PC-9 (cell line): ENCODE measurements around the gene KRT79. TPM values are rescaled to one million over a fixed set of nuclear protein-coding genes. Genes with fewer than 3 reads are reported as not detected.

Experiments used
- BruUV-seq: library from RNA; stranded (reverse); fragments of 400-500 nt; replicated peaks from 2 replicates; lab custom pipeline; 2021; lab: Mats Ljungman, UMichigan
- CTCF ChIA-PET: fragments of 300-600 bp; sonication (Branson Sonifier 250); formaldehyde crosslinking; loops from one replicate; lab custom pipeline; 2022; ENCODE audit warnings: antibody characterized with exemption; lab: Charles Lee
- POLR2A ChIA-PET: fragments of 300-600 bp; sonication (Branson Sonifier 250); formaldehyde crosslinking; loops from one replicate; lab custom pipeline; 2022; ENCODE audit warnings: antibody characterized with exemption; ENCODE audit not compliant: unreplicated experiment; lab: Charles Lee
- DNase-seq, 2 experiments: peaks; one replicate each; pipeline versions ENCODE4 v3.0.0 to v3.0.0-alpha.2; 2015 to 2022; ENCODE audit warnings: mixed read lengths in 1 of 2
- H2AFZ ChIP-seq: fragments of 200-600 bp; sonication (generic); 2 replicates; pipeline ENCODE4 v1.8.1; 2017; ENCODE audit warnings: antibody characterized with exemption
- H3F3A ChIP-seq: fragments of 200-600 bp; sonication (generic); 2 replicates; pipeline ENCODE4 v1.8.1; 2017; ENCODE audit warnings: antibody characterized with exemption, mild to moderate bottlenecking, low read depth; ENCODE audit not compliant: insufficient read depth
- H3K27ac ChIP-seq: fragments of 200-600 bp; sonication (generic); 2 replicates; pipeline ENCODE4 v1.6.1; 2016; ENCODE audit warnings: mixed run types
- H3K27me3 ChIP-seq: fragments of 200-600 bp; sonication (generic); 2 replicates; pipeline ENCODE4 v1.6.1; 2016; ENCODE audit warnings: low read depth, mixed run types; ENCODE audit not compliant: insufficient read depth
- H3K36me3 ChIP-seq: fragments of 200-600 bp; sonication (generic); 2 replicates; pipeline ENCODE4 v1.6.1; 2016; ENCODE audit warnings: low read depth, mixed run types
- H3K4me1 ChIP-seq: fragments of 200-600 bp; sonication (generic); replicated peaks from 2 replicates; pipeline ENCODE4 v1.6.1; 2016; ENCODE audit warnings: mixed run types; ENCODE audit not compliant: insufficient read depth
- H3K4me2 ChIP-seq: fragments of 200-600 bp; sonication (generic); 2 replicates; pipeline ENCODE4 v1.6.1; 2017; ENCODE audit warnings: mixed run types
- H3K4me3 ChIP-seq: fragments of 200-600 bp; sonication (generic); 2 replicates; pipeline ENCODE4 v1.6.1; 2016; ENCODE audit warnings: mixed run types
- H3K79me2 ChIP-seq: fragments of 200-600 bp; sonication (generic); 2 replicates; pipeline ENCODE4 v1.6.1; 2017; ENCODE audit warnings: low read depth, mixed run types
- H3K9me2 ChIP-seq: fragments of 200-600 bp; sonication (generic); 2 replicates; pipeline ENCODE4 v1.8.1; 2017; ENCODE audit warnings: mild to moderate bottlenecking; ENCODE audit not compliant: insufficient read depth
- H3K9me3 ChIP-seq: fragments of 200-600 bp; sonication (generic); 2 replicates; pipeline ENCODE4 v1.8.1; 2016; ENCODE audit warnings: low read depth; ENCODE audit not compliant: insufficient read depth
- H4K20me1 ChIP-seq: fragments of 200-600 bp; sonication (generic); 2 replicates; pipeline ENCODE4 v1.8.1; 2017; ENCODE audit not compliant: insufficient read depth
- EZH2 ChIP-seq: fragments of 200-600 bp; sonication (generic); IDR thresholded peaks from 2 replicates; pipeline ENCODE4 v1.8.0; 2017; ENCODE audit warnings: antibody characterized with exemption, low read depth
- intact Hi-C: fragments of 100-400 bp; cut with micrococcal nuclease; formaldehyde crosslinking; loops from one replicate; pipeline ENCODE4 v1.10.0; 2022; ENCODE audit not compliant: unreplicated experiment
- total RNA-seq: library from RNA; stranded (reverse); gene quantifications from 2 replicates; pipeline ENCODE4 v1.2.3, GENCODE V29; 2021
- TF ChIP-seq, protein P1 (sequence below): fragments of 200-600 bp; sonication (generic); conservative IDR thresholded peaks from 2 replicates; pipeline ENCODE4 v1.6.1; 2017; ENCODE audit warnings: mixed run types, antibody characterized with exemption, mild to moderate bottlenecking, moderate library complexity

Gene KRT79
- total RNA-seq, 1 experiment from 2014 or later, result 0.28 TPM

DNA sequence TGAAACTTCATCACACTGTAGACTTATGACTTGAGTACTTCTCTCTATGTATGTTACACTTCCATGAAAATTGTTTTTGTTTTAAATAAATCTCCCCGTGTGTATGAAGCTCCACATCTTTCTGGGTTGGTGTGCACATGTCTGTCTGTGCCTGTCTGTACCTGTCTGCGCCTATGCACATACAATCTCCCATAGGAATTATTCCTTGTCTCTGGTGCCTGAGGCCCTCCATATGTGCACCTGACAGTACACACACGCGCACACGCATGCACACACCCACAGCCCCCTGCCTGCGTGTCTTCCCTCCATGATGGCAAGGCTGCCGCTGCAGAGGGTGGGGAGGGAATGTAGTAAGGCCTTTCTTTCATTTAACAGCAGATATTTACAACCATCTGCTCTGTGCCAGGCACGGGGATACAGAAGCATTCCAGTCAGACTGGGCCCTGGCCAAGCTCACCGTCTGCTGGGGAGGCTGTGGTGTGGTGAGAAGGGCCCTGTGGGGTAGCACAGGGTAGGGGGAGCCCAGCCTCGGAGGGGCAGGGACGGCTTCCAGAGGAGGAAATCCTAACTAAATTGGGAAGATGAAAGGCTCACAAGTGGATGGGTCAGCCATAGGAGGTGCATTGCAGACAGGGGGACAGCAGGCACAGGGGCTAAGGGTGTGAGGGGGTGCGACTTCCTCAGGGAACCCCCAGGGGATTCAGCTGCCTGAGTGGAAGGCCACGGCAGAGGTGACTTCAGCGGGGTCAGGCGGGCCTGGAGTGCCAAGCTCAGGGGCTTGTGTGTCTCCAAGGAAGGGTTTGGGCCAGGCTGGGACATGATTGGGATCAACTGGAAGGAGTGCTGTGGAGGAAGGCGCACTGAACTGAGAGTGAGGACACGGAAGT is 44.6 kb upstream of the KRT79 start:
- peak overlapping the region; percentile 69 for H3K4me2 ChIP-seq
- no peak for TF ChIP-seq EZH2
- no peaks in the 10 kb centered on the region for H3K79me2 ChIP-seq
- H3K9me2 ChIP-seq, result no peaks in the 10 kb centered on the region
- intact Hi-C loops, result loop anchor here (1.0 kb wide), 3 partner anchors 295 to 739 kb away; no protein-coding TSS in a partner anchor
- H3K36me3 ChIP-seq, result no peaks in the 10 kb centered on the region
- CTCF ChIA-PET, result interaction anchor here (0.6 to 3.3 kb wide), 16 partner anchors 19 to 873 kb away, joined by 3 to 20 read pairs (median 4); no protein-coding TSS in a partner anchor
- H4K20me1 ChIP-seq, result no peaks in the 10 kb centered on the region
- H3K4me1 ChIP-seq, result peaks cover 22% of the 10 kb centered on the region
- H3K4me3 ChIP-seq, result peak overlapping the region; percentile 31; the same call in 1 of the 2 replicates
- peak overlapping the region; percentile 50; the same call in 1 of the 2 replicates for H2AFZ ChIP-seq
- BruUV-seq, result no TSS peak
- H3K27me3 ChIP-seq, result no peaks in the 10 kb centered on the region
- no peak for DNase-seq
- H3F3A ChIP-seq, result no peaks in the 10 kb centered on the region; the same call in 1 of the 2 replicates
- H3K9me3 ChIP-seq, result no peaks in the 10 kb centered on the region
- H3K27ac ChIP-seq, result peak overlapping the region; percentile 51
- POLR2A ChIA-PET, result interaction anchor here (0.6 kb wide), 2 partner anchors 50 to 732 kb away, joined by 3 to 6 read pairs; no protein-coding TSS in a partner anchor

DNA sequence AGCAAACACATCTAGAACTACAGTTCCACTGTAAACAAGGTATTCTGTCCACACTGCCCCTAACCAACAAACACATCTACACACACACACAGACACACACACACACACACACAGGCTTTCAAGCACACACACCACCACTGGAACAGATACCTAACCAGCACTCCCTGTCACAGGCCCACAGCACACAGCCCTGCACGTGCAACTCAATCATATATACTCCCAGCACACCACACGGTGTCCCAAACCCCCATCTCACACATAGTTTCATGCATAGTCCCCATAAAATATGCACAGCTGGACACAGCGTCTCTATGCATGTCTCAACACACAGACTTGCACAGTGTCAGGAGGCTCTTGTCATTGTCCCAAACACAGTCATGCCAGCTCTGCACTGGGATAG is 43.1 kb upstream of the KRT79 start:
- H3K4me3 ChIP-seq, result no peak overlapping the region
- no peaks in the 10 kb centered on the region for H3K79me2 ChIP-seq
- DNase-seq, result no peak
- no peak overlapping the region for H3K27ac ChIP-seq
- peaks cover 14% of the 10 kb centered on the region for H3F3A ChIP-seq
- ChIA-PET POLR2A (no interaction called here), CTCF (interaction anchor here (0.6 kb wide), 1 partner anchor 137 kb away, joined by 4 read pairs; no protein-coding TSS in a partner anchor)
- H3K4me1 ChIP-seq, result peaks cover 37% of the 10 kb centered on the region
- no peak overlapping the region for H3K4me2 ChIP-seq
- no peak overlapping the region for H2AFZ ChIP-seq
- no peaks in the 10 kb centered on the region for H3K27me3 ChIP-seq
- H3K36me3 ChIP-seq, result no peaks in the 10 kb centered on the region
- H3K9me2 ChIP-seq, result no peaks in the 10 kb centered on the region
- no peaks in the 10 kb centered on the region for H3K9me3 ChIP-seq
- intact Hi-C loops, result no loop called here
- TF ChIP-seq EZH2, result no peak
- TF ChIP-seq, protein P1, sequence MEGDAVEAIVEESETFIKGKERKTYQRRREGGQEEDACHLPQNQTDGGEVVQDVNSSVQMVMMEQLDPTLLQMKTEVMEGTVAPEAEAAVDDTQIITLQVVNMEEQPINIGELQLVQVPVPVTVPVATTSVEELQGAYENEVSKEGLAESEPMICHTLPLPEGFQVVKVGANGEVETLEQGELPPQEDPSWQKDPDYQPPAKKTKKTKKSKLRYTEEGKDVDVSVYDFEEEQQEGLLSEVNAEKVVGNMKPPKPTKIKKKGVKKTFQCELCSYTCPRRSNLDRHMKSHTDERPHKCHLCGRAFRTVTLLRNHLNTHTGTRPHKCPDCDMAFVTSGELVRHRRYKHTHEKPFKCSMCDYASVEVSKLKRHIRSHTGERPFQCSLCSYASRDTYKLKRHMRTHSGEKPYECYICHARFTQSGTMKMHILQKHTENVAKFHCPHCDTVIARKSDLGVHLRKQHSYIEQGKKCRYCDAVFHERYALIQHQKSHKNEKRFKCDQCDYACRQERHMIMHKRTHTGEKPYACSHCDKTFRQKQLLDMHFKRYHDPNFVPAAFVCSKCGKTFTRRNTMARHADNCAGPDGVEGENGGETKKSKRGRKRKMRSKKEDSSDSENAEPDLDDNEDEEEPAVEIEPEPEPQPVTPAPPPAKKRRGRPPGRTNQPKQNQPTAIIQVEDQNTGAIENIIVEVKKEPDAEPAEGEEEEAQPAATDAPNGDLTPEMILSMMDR, result no peak
- BruUV-seq, result no TSS peak
- H4K20me1 ChIP-seq, result no peaks in the 10 kb centered on the region

DNA sequence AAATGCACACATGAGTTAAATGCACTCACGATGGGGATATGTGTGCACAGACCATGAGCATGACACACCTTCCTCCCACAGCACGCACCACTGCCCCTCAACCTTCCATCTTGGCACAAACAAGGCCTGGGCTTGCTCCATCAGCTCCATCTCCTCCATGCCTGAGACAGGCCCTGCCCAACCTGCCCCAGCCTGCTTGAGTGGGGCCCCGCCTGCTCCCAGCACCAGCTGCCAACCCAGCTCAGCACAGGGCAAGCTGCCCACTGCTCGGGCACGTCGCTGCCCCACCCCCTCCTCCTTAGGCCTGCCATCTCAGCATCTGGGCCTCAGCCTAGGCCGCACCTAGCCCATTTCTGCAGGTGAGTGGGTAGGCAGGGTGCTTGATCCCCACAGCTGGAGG is 42.3 kb upstream of the KRT79 start:
- H3K4me2 ChIP-seq, result no peak overlapping the region
- no peaks in the 10 kb centered on the region for H3K27me3 ChIP-seq
- H3K4me1 ChIP-seq, result peaks cover 45% of the 10 kb centered on the region
- intact Hi-C loops, result no loop called here
- H3F3A ChIP-seq, result peaks cover 22% of the 10 kb centered on the region
- no peaks in the 10 kb centered on the region for H4K20me1 ChIP-seq
- TF ChIP-seq, protein P1, result no peak
- TF ChIP-seq EZH2, result no peak
- no peaks in the 10 kb centered on the region for H3K79me2 ChIP-seq
- no peak overlapping the region for H2AFZ ChIP-seq
- CTCF ChIA-PET, result no interaction called here
- BruUV-seq, result no TSS peak
- no peaks in the 10 kb centered on the region for H3K36me3 ChIP-seq
- no peak for DNase-seq
- no peak overlapping the region for H3K4me3 ChIP-seq
- no peak overlapping the region for H3K27ac ChIP-seq
- H3K9me2 ChIP-seq, result no peaks in the 10 kb centered on the region
- no peaks in the 10 kb centered on the region for H3K9me3 ChIP-seq
- POLR2A ChIA-PET, result no interaction called here
